HPDE6-E6E7 (cell line): ENCODE data around the gene CX3CL1.
"Not testable (repeated sequence)": the region's sequence is repeated elsewhere in the genome, so short reads cannot be mapped to it uniquely, and the experiment has no call there.

Source experiments
- DNase-seq: peaks from one replicate; pipeline ENCODE4 v3.0.0; 2011; ENCODE audit warnings: missing footprints; ENCODE audit errors: extremely low spot score

The CX3CL1 gene

DNA sequence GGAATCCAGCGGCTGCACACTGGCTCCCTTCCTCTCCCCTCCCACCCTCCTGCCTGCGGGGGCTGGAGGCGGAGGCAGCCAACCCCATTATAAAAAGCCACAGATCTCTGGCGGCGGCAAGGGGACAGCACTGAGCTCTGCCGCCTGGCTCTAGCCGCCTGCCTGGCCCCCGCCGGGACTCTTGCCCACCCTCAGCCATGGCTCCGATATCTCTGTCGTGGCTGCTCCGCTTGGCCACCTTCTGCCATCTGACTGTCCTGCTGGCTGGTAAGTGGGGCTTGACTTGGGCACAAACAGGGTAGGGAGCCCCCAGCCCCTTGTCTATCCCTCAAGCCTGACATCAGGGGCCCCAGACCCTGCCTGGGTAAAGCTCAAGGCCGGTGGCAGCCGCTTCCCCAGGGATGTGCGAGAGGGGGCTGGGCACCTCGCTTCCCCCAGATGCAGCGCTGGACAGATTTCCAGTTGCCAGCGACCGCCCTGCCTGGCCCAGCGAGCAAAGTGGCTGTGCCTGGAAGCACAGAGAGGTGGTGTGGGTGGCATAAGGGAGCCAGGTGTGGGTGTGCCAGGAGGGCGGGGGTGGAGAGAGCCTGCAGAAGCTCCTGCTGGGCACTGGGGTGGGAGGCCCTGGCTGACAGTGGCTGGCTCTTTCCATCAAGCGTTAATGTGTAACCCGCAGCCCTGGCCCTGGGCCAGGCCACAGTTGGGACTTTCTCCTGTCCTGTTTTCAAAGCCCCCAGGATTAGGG lies at the start of gene CX3CL1:
Gene CX3CL1 (plus strand): TSS at position 119 of the 745 bp plus-strand sequence. CDS start 79 bp downstream, at position 198.
- DNase-seq: no peak

GRCh38 chr16:57324749-57325148 lies 47.5 kb upstream of the CX3CL1 start:
- no peak for DNase-seq

GRCh38 chr16:57325458-57325857 lies 46.8 kb upstream of the CX3CL1 start:
- DNase-seq: no peak

GRCh38 chr16:57329718-57330327 lies 42.5 kb upstream of the CX3CL1 start:
- no peak for DNase-seq

DNA sequence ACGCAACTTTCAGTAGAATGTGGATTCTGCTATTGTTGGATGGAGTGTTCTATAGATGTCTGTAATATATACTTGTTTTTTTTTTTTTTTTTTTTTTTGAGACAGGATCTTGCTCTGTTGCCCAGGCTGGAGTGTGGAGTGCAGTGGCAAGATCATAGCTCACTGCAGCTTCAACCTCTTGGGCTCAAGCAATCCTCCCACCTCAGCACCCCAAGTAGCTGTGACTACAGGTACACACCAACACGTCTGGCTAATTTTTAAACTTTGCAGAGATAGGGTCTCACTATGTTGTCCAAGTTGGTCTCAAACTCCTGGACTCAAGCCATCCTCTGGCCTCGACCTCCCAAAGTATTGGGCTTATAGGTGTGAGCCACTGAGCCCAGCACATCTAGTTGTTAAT lies 40.9 kb upstream of the CX3CL1 start:
- DNase-seq: no peak

GRCh38 chr16:57333402-57333801 lies 38.9 kb upstream of the CX3CL1 start:
- DNase-seq: no peak

- DNase-seq: no peak
Measured at GRCh38 chr16:57335366-57335765, 36.9 kb upstream of the CX3CL1 start.

- DNase-seq: no peak
Measured at GRCh38 chr16:57341062-57341440, 31.2 kb upstream of the CX3CL1 start.

DNA sequence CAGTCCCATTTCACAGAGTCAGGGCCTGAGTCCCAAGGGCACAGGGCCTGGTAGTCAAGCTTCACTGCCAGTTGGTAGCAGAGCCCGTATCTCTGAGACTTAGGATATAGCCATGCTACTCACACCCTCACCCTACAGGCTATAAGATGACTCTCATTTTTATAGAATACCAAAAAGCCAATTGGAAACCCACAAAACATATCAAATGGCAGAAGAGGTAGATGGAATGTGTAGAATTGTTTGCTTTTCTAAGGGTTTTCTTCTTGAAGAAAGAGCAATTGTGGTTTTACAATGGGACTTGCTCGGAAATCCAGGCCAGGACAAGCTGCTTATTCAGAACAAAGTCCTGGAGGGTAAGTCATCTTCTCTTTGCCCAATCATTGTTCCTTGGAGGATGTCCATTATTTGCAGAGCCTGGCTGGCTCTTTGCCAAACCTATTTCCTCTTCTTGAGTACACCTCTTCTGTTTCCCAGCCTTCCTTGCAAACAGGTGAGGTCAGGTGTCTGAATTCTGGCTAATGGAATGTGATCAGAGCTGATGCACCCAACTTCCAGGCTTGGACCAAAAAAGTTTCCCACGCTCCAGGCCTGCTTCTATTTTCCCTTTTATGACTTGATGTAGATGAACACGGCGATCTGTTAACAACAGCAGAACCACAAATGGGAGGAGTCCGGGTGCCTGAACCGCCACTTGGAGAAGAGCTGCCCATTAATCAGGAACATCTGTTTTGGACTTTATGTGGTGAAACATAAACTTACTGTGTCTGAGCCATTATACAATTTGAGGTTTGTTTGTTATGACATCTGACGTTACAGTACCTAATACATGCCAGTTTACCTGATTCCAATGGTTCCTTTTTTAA lies 30.6 kb upstream of the CX3CL1 start:
- DNase-seq: peak; percentile 92

DNA sequence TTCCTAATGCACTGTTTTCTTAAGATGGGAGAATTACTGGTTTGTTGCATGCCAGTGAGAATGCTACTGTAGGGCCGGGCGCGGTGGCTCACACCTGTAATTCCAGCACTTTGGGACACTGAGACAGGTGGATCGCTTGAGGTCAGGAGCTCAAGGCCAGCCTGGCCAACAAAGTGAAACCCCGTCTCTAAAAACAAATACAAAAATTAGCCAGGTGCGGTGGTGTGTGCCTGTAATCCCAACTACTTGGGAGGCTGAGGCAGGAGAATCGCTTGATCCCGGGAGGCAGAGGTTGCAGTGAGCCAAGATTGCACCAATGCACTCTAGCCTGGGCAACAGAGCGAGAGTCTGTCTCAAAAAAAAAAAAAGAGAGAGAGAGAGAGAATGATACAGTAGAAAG lies 29.7 kb upstream of the CX3CL1 start:
- not testable (repeated sequence) for DNase-seq

DNA sequence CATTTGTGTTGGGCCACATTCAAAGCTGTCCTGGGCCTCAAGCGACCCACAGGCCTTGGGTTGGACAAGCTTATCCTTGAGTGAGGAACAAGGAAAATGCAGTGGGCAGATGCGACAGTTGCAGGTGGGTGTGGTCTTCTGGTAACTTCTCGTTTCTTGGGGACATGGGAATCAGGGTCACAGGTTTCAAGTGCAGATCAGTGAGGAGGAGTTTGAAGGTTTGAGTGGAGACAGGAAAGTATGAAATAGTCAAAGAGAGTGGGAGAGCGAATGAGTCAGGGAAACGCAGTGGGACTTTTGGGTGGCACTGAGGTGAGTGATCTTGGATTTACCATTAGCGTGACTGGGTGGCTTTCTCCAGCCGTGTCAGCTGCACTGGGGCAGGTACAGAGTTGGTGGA lies 29.1 kb upstream of the CX3CL1 start:
- DNase-seq: no peak

DNA sequence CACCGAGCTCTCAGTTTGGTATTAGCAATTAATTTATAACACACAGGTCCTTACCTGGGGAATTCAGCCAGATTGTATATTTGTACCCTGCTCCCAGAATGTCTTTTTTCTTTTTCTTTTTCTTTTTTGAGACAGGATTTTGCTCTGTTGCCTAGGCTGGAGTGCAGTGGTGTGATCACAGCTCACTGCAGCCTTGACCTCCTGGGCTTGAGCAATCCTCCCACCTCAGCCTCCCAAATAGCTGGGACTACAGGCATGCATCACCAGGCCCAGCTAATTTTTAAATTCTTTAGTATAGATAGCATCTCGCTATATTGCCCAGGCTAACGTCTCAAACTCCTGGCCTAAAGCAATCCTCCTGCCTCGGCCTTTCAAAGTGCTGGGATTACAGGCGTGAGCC lies 28.2 kb upstream of the CX3CL1 start:
- DNase-seq: not testable (repeated sequence)

DNA sequence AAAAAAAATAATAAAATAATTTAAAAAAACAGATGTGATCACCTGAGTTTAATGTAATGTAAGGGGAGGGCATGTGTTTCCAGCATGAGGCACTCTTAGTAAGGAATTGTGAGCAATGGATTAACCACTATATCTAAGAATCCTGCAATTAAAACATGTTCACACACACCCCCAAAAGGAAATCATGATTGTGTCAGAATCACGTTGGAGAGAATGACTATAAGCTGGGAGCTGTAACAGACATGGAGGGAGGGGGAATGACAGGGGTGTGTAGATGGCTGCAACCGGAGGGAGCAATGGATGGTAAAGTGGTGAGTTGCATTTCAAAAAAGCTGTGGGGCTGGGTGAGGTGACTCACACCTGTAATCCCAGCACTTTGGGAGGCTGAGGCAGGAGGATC lies 27.3 kb upstream of the CX3CL1 start:
- DNase-seq: no peak

DNA sequence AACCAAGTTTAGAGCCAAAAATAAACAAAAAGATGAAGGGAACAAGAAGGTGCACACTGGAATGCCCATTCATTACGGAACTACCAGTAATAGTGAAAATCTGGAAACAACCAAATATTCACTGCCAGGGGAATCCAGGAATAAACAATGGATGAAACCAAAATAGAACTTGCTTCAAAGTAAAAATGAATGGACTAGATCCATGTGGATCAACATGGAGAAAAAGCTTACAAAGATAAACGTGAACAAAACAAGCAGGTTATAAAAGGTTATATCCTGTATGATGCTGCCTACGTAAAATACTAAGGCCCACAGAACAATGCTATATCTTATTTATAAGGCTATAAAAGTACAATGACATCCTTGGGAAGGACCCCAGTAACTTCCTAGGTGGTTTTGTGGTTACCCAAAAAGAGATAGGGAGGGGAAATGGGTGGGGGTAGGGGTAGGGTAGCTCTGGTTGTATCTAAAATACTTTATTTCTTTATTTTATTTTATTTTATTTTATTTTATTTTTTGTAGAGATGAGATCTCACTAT lies 26.6 kb upstream of the CX3CL1 start:
- no peak for DNase-seq

DNA sequence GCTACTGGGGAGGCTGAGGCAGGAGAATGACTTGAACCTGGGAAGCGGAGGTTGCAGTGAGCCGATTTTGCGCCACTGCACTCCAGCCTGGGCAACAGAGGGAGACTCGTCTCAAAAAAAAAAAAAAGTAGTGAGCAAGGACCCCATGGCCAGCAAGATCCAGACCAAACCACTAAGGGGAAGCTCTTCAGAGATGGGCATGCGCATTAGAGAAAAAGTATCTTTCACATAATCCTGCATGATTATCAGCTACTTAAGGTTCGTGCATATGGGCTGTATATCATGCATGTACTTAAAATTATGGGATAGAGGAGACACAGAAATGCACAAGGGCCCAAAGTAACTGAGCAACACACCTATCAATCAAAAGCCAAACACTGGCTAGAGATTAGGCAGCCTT lies 24.4 kb upstream of the CX3CL1 start:
- DNase-seq: no peak

GRCh38 chr16:57348327-57348726 lies 24.0 kb upstream of the CX3CL1 start:
- DNase-seq: no peak

GRCh38 chr16:57349212-57350031 lies 22.9 kb upstream of the CX3CL1 start:
- DNase-seq: no peak

DNA sequence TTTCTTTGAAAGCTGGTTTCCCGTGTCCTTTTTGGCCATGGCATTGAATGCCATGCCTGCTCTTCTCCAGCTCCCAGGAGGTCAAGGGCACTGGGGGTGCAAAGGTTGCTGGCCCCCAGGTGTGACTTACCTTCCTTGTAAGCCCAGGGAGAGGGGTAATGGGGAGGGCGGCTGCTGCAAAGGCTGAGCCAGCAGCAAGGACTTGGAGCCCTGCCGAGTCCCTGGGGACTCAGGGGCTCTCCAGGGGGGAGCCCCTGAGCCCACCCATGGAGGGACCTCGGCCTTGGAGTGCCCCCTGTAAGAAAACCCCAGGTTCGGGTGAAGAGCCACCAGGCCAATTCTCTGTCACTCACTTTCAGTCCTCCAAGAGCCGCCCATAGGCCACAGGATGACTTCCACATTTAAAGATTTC lies 19.6 kb upstream of the CX3CL1 start:
- no peak for DNase-seq

DNA sequence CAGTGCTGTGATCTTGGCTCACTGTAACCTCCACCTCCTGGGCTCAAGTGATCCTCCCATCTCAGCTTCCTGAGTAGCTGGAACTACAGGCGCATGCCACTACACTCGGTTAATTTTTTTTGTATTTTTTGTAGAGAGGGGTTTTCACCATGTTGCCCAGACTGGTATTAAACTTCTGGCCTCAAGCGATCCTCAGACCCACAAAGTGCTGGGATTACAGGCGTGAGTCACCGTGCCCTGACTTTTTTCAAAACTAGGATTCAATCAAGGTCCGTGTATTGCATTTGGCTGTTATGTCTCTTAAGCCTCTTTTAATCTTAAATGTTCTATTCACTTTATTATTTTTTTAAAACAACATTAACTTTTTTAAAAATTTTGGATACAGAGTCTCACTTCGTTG lies 18.0 kb upstream of the CX3CL1 start:
- DNase-seq: no peak

- no peak for DNase-seq
Measured at GRCh38 chr16:57355898-57356414, 16.3 kb upstream of the CX3CL1 start.

DNA sequence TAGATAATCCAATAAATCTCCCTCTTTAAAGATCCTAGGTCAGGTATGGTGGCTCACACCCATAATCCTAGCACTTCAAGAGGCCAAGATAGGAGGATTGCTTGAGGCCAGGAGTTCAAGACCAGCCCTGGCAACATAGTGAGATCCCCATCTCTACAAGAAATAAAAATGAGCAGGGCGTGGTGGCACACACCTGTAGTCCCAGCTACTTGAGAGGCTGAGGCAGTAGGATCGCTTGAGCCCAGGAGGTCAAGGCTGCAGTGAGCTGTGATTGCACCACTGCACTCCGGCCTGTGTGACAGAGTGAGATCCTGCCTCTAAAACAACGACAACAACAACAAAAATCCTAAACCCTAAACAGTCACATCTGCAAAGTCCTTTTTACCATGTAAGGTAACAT lies 15.7 kb upstream of the CX3CL1 start:
- DNase-seq: no peak
